ENCODE results near the gene DGKI. TPM values are rescaled to one million over a fixed set of nuclear protein-coding genes. Genes with fewer than 3 reads are reported as not detected.

The DGKI gene
- total RNA-seq, 4 donors from 2014 or later, result 0.02 to 1.8 (median 0.07) TPM; not detected in 1

GRCh38 chr7:137343281-137343841 is 503.4 kb downstream of the DGKI start, which contains the start of gene PTN:
PTN (minus strand) TSS chr7:137343733; CDS start chr7:137254973, 88,760 bp downstream.
- intact Hi-C loops (cut with DNase I; ENCODE audit: low total_unique reads) (no loop called here), in situ Hi-C loops (cut with MboI; ENCODE audit: low sequenced_read_pairs in 4 of 4) (no loop called here)
- DNase-seq (no peak), ATAC-seq (peak in 1 of 2 donors; percentile 21)
- Histone ChIP-seq H3K36me3 (no peaks in the 10 kb centered on the region), H3K4me3 (peak within 1 kb of the TSS in 3 of 4 donors; percentile 1 to 8 (median 2)), H3K9me3 (no peaks in the 10 kb centered on the region), H3K27ac (no peak within 1 kb of the TSS), H3K4me1 (no peaks in the 10 kb centered on the region), H3K27me3 (no peaks in the 10 kb centered on the region)
- TF ChIP-seq CTCF (IDR thresholded peaks at IDR 0.05 in 4 of 5, conservative IDR thresholded peaks at IDR 0.05 in 1 of 5), result no peak
- no peak for TF ChIP-seq POLR2A (IDR thresholded peaks at IDR 0.05)

GRCh38 chr7:137342828-137343261 is 503.9 kb downstream of the DGKI start:
- Histone ChIP-seq H3K4me3 (peak overlapping the region in 3 of 4 donors; percentile 1 to 8 (median 2)), H3K27ac (no peak overlapping the region), H3K9me3 (no peaks in the 10 kb centered on the region), H3K36me3 (no peaks in the 10 kb centered on the region), H3K4me1 (no peaks in the 10 kb centered on the region), H3K27me3 (no peaks in the 10 kb centered on the region)
- intact Hi-C loops (cut with DNase I; ENCODE audit: low total_unique reads), result no loop called here
- TF ChIP-seq CTCF (IDR thresholded peaks at IDR 0.05 in 4 of 5, conservative IDR thresholded peaks at IDR 0.05 in 1 of 5) (no peak), POLR2A (IDR thresholded peaks at IDR 0.05) (no peak)
- DNase-seq (no peak), ATAC-seq (no peak)
- in situ Hi-C loops (cut with MboI; ENCODE audit: low sequenced_read_pairs in 4 of 4), result no loop called here

GRCh38 chr7:137342265-137342664 is 504.5 kb downstream of the DGKI start:
- H3K27ac ChIP-seq, result no peak overlapping the region
- H3K9me3 ChIP-seq, result no peaks in the 10 kb centered on the region
- intact Hi-C loops (cut with DNase I; ENCODE audit: low total_unique reads), result no loop called here
- in situ Hi-C loops (cut with MboI; ENCODE audit: low sequenced_read_pairs in 4 of 4), result no loop called here
- H3K4me3 ChIP-seq, result no peak overlapping the region
- H3K27me3 ChIP-seq, result no peaks in the 10 kb centered on the region
- ATAC-seq, result no peak
- no peaks in the 10 kb centered on the region for H3K4me1 ChIP-seq
- H3K36me3 ChIP-seq, result no peaks in the 10 kb centered on the region
- no peak for DNase-seq
- TF ChIP-seq POLR2A (IDR thresholded peaks at IDR 0.05) (no peak), CTCF (IDR thresholded peaks at IDR 0.05 in 4 of 5, conservative IDR thresholded peaks at IDR 0.05 in 1 of 5) (no peak)

GRCh38 chr7:137337902-137338301 is 508.9 kb downstream of the DGKI start:
- H3K36me3 ChIP-seq, result no peaks in the 10 kb centered on the region
- TF ChIP-seq POLR2A (IDR thresholded peaks at IDR 0.05), result no peak
- no peak for TF ChIP-seq CTCF (IDR thresholded peaks at IDR 0.05 in 4 of 5, conservative IDR thresholded peaks at IDR 0.05 in 1 of 5)
- H3K4me1 ChIP-seq, result no peaks in the 10 kb centered on the region
- no peak overlapping the region for H3K27ac ChIP-seq
- in situ Hi-C loops (cut with MboI; ENCODE audit: low sequenced_read_pairs in 4 of 4) (no loop called here), intact Hi-C loops (cut with DNase I; ENCODE audit: low total_unique reads) (no loop called here)
- H3K9me3 ChIP-seq, result no peaks in the 10 kb centered on the region
- no peak for ATAC-seq
- H3K4me3 ChIP-seq, result no peak overlapping the region
- no peak for DNase-seq
- H3K27me3 ChIP-seq, result no peaks in the 10 kb centered on the region

- intact Hi-C loops (cut with DNase I; ENCODE audit: low total_unique reads) (no loop called here), in situ Hi-C loops (cut with MboI; ENCODE audit: low sequenced_read_pairs in 4 of 4) (no loop called here)
- ATAC-seq (no peak), DNase-seq (no peak)
- Histone ChIP-seq H3K9me3 (no peaks in the 10 kb centered on the region), H3K36me3 (no peaks in the 10 kb centered on the region), H3K4me3 (no peak overlapping the region), H3K4me1 (no peaks in the 10 kb centered on the region), H3K27me3 (no peaks in the 10 kb centered on the region), H3K27ac (no peak overlapping the region)
- TF ChIP-seq POLR2A (IDR thresholded peaks at IDR 0.05) (no peak), CTCF (IDR thresholded peaks at IDR 0.05 in 4 of 5, conservative IDR thresholded peaks at IDR 0.05 in 1 of 5) (no peak)
These were observed 511.0 kb downstream of the DGKI start for GRCh38 chr7:137335814-137336213.
